ENCODE measurements around the gene NTRK2.

DNA sequence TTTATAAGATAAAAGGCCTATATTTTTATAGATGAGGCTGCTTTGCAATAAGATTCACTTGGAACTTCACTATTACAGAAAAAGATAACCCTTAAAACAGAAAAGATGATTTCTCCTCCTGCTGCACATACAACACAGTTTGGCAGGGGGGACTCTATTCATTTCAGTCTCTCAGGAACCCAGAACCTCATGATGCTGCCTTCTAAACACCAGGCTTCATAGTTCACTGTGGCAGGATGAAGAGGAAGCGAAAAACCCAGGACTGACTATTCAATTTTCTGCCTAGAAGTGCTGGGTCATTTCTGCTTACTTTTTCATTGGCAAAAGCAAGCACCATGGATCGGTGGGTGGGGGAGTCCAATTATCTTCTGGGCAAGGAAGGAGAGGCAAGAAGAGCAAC, 179.5 kb downstream of the NTRK2 start:
- TF ChIP-seq, protein P1, sequence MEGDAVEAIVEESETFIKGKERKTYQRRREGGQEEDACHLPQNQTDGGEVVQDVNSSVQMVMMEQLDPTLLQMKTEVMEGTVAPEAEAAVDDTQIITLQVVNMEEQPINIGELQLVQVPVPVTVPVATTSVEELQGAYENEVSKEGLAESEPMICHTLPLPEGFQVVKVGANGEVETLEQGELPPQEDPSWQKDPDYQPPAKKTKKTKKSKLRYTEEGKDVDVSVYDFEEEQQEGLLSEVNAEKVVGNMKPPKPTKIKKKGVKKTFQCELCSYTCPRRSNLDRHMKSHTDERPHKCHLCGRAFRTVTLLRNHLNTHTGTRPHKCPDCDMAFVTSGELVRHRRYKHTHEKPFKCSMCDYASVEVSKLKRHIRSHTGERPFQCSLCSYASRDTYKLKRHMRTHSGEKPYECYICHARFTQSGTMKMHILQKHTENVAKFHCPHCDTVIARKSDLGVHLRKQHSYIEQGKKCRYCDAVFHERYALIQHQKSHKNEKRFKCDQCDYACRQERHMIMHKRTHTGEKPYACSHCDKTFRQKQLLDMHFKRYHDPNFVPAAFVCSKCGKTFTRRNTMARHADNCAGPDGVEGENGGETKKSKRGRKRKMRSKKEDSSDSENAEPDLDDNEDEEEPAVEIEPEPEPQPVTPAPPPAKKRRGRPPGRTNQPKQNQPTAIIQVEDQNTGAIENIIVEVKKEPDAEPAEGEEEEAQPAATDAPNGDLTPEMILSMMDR (IDR thresholded peaks at IDR 0.05 in 2 of 3, conservative IDR thresholded peaks at IDR 0.05 in 1 of 3; ENCODE audit: borderline replicate concordance in 1 of 3, insufficient read depth in 1 of 3, low read depth in 2 of 3, low read length in 2 of 3), result no peak
- no peak for TF ChIP-seq EGR1 (IDR thresholded peaks at IDR 0.05; ENCODE audit: low read depth)

All from HCT116 (cell line).